Ishikawa (cell line): Measurements from ENCODE around the gene CHST5.

Experiments used
- CEBPB ChIP-seq: IDR thresholded peaks from 2 replicates; pipeline ENCODE4 v1.6.1; 2012
- CREB1 ChIP-seq: IDR thresholded peaks from 2 replicates; pipeline ENCODE4 v1.6.1; 2012; ENCODE audit warnings: low read depth
- EGR1 ChIP-seq: IDR thresholded peaks from 2 replicates; pipeline ENCODE4 v1.6.1; 2012
- EP300 ChIP-seq: IDR thresholded peaks from 2 replicates; pipeline ENCODE4 v1.6.1; 2012; ENCODE audit warnings: borderline replicate concordance
- FOXM1 ChIP-seq: IDR thresholded peaks from 2 replicates; pipeline ENCODE4 v1.6.1; 2012; ENCODE audit warnings: low read depth, borderline replicate concordance
- NFIC ChIP-seq: IDR thresholded peaks from 2 replicates; pipeline ENCODE4 v1.6.1; 2012
- RAD21 ChIP-seq: IDR thresholded peaks from 2 replicates; pipeline ENCODE4 v1.6.1; 2012; ENCODE audit warnings: low read depth
- REST ChIP-seq: IDR thresholded peaks from 2 replicates; pipeline ENCODE4 v1.6.1; 2012; ENCODE audit warnings: low read depth, mild to moderate bottlenecking
- TAF1 ChIP-seq: IDR thresholded peaks from 2 replicates; pipeline ENCODE4 v1.6.1; 2012; ENCODE audit warnings: low read depth, mild to moderate bottlenecking
- TCF12 ChIP-seq: IDR thresholded peaks from 2 replicates; pipeline ENCODE4 v1.6.1; 2012; ENCODE audit warnings: low read depth
- TEAD4 ChIP-seq: IDR thresholded peaks from 2 replicates; pipeline ENCODE4 v1.6.1; 2012
- USF1 ChIP-seq: IDR thresholded peaks from 2 replicates; pipeline ENCODE4 v1.6.1; 2012
- YY1 ChIP-seq: IDR thresholded peaks from 2 replicates; pipeline ENCODE4 v1.6.1; 2012; ENCODE audit warnings: low read depth
- ZBTB7A ChIP-seq: IDR thresholded peaks from 2 replicates; pipeline ENCODE4 v1.6.1; 2012; ENCODE audit warnings: low read depth
- TF ChIP-seq, protein P1 (sequence below): IDR thresholded peaks from 2 replicates; pipeline ENCODE4 v1.6.1; 2012

Gene CHST5

GRCh38 chr16:75566758-75567255 is 30.9 kb upstream of the CHST5 start:
- peak; percentile 69 for TF ChIP-seq REST
- no peak for TF ChIP-seq FOXM1

DNA sequence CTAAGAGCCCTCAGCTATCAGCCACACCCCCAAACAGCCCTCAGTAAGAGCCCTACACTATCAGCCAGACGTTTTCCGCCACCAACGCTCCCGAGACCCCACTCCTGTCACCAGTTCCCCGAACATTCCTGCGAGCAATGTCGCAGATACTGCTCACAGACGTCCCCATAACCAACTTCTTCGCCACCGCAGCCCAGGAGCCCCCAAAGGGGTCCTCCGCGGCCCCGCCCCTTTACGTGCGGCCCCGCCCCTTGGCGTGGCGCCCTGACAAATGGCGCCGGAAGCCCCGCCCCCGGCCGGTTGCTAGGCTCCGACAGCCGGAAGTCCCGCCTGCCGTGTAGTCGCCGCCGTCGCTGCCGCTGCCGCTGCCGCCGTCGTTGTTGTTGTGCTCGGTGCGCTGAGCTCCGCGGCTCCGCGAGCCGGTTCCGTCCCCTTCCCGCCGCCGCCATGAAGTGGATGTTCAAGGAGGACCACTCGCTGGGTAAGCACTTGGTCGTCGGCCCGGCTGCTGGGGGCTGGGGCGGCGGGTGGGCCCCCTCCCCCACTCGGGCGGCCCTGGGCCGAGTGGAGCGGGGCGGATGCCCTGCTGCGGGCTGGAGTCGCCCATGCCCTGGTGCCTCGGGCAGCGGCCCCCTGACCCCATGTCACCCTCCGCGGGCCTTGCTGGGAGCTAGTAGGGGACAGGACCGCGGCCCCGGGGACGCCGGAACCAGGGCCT is 30.3 kb upstream of the CHST5 start, which contains the start of gene GABARAPL2:
TSS of gene GABARAPL2 (plus strand) at position 340 of the 718 bp plus-strand sequence. CDS start at position 448, 108 bp downstream.
- no peak for TF ChIP-seq CEBPB
- TF ChIP-seq YY1: peak; percentile 58; the same call in 1 of the 2 replicates
- TF ChIP-seq NFIC: peak; percentile 70
- no peak for TF ChIP-seq RAD21
- TF ChIP-seq, protein P1, sequence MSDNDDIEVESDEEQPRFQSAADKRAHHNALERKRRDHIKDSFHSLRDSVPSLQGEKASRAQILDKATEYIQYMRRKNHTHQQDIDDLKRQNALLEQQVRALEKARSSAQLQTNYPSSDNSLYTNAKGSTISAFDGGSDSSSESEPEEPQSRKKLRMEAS: no peak; the same call in 1 of the 2 replicates
- TF ChIP-seq EGR1: no peak
- no peak; the same call in 1 of the 2 replicates for TF ChIP-seq TCF12
- TF ChIP-seq REST: no peak
- no peak for TF ChIP-seq TEAD4
- TF ChIP-seq USF1: no peak
- TF ChIP-seq ZBTB7A: peak; percentile 92
- peak; percentile 57; the same call in 1 of the 2 replicates for TF ChIP-seq TAF1

GRCh38 chr16:75565640-75566039 is 29.7 kb upstream of the CHST5 start:
- no peak for TF ChIP-seq TCF12
- no peak for TF ChIP-seq NFIC
- no peak for TF ChIP-seq RAD21

DNA sequence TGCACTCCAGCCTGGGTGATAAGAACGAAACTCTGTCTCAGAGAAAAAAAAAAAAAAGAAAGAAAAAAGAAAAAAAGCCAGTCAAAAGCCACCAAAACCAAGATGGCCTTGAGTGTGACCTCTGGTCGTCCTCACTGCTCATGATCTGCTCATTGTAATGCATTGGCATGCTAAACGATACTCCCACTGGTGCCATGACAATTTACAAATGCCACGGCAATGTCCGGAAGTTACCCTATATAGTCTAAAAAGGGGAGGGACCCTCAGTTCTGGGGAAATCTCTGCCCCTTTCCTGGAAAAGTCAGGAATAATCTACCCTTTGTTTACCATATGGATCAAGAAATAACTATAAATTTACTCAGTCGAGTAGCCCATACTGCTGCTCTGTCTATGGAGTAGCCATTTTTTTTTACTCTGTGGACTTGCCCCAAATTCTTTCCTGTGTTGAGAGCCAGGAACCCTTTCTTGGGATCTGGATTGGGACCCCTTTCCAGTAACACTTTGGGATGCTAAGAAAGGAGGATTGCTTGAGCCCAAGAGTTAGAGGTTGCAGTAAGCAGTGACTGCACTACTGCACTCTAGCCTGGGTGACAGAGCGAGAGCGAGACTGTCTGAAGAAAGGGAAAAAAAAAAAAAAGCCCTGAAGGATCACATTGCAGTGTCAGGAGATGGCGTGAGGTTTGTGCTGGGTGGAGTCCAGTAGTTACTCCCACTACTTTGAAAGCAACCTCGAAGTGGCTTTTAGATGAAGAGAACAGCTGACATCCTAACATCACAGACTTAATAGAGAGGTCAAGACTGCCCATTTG is 23.9 kb upstream of the CHST5 start:
- TF ChIP-seq RAD21: no peak
- TF ChIP-seq, protein P1: 0 out of 2 replicates have a peak, but pooled peaks have one; percentile 10

GRCh38 chr16:75558846-75559401 is 23.0 kb upstream of the CHST5 start:
- no peak for TF ChIP-seq EP300
- no peak for TF ChIP-seq ZBTB7A
- no peak for TF ChIP-seq TEAD4
- no peak for TF ChIP-seq YY1
- no peak for TF ChIP-seq TAF1
- no peak for TF ChIP-seq CEBPB
- TF ChIP-seq EGR1: no peak
- no peak for TF ChIP-seq TCF12
- no peak for TF ChIP-seq FOXM1

GRCh38 chr16:75556431-75556950 is 20.6 kb upstream of the CHST5 start:
- TF ChIP-seq USF1 (no peak), EGR1 (no peak), TCF12 (no peak), TEAD4 (no peak), TAF1 (no peak), EP300 (no peak), CREB1 (no peak)
